T-helper 1 cell treated with Interleukin-12 subunit alpha and Interleukin-12 subunit beta and Interleukin-4 antibody, amounts not matched to agents 30 ng/mL and 1 ng/mL, for 36 hours (primary cell): ENCODE measurements around the gene STX17. TPM values are rescaled to one million over a fixed set of nuclear protein-coding genes. Genes with fewer than 3 reads are reported as not detected.

Experiments used
- total RNA-seq: library from RNA; stranded (reverse); gene quantifications from 2 replicates; pipeline ENCODE4 v1.2.3, GENCODE V29; 2022

Gene STX17
- total RNA-seq, 1 donor from 2014 or later, result 35.6 TPM

Other genes starting within 250 kb of the STX17 start
- 9.8 and 10.5 TPM in 2 replicates for gene NR4A3, start 84.8 kb upstream of the STX17 start, total RNA-seq
- 19.5 and 20.9 TPM in 2 replicates for gene ERP44, start 192.3 kb downstream of the STX17 start, total RNA-seq
- gene INVS, start 192.6 kb downstream of the STX17 start, total RNA-seq, result 16.1 and 16.7 TPM in 2 replicates